ENCODE results near the gene THEM4.
"Not testable (repeated sequence)": the region's sequence is repeated elsewhere in the genome, so short reads cannot be mapped to it uniquely, and the experiment has no call there.

Gene THEM4

DNA sequence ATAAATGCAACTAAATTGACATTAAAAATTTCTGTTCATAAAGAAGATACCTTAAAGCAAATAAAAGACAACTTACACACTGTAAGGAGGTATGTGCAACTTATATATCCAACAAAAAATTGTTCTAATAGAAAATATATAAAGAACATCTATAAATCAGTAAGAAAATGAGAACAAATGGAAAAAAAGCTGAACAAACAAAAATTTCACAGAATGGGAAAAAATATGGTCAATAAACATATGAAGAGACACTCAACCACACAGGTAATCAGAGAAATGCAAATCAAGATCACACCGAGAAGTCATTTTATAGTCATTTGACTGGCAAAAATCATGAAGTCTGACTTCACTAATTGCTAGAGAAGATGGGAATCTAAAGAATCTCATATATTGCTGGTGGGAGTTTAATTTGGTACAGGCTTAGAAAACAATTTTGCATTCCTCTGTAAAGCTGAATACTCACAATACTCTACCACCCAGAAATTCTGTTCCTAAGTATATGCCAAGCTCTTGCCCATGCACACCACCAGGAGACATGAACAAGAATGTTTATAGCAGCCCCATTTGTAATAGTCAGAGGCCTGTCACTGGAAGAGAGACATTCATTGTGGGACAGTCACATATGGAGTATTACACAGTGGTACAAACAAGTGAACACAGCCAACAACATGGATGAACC is 33.8 kb downstream of the THEM4 start:
- DNase-seq (ENCODE audit: extremely low spot score) = no peak
- TF ChIP-seq, protein P1, sequence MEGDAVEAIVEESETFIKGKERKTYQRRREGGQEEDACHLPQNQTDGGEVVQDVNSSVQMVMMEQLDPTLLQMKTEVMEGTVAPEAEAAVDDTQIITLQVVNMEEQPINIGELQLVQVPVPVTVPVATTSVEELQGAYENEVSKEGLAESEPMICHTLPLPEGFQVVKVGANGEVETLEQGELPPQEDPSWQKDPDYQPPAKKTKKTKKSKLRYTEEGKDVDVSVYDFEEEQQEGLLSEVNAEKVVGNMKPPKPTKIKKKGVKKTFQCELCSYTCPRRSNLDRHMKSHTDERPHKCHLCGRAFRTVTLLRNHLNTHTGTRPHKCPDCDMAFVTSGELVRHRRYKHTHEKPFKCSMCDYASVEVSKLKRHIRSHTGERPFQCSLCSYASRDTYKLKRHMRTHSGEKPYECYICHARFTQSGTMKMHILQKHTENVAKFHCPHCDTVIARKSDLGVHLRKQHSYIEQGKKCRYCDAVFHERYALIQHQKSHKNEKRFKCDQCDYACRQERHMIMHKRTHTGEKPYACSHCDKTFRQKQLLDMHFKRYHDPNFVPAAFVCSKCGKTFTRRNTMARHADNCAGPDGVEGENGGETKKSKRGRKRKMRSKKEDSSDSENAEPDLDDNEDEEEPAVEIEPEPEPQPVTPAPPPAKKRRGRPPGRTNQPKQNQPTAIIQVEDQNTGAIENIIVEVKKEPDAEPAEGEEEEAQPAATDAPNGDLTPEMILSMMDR (IDR thresholded peaks at IDR 0.05; ENCODE audit: control extremely low read depth, extremely low read depth, low read depth, missing control alignments) = no peak
- POLR2A ChIA-PET = no interaction called here
- CTCF ChIA-PET = interaction anchor here (1.1 to 1.2 kb wide), 3 partner anchors 11 to 18 kb away, joined by 3 to 4 read pairs (median 4); no protein-coding TSS in a partner anchor

DNA sequence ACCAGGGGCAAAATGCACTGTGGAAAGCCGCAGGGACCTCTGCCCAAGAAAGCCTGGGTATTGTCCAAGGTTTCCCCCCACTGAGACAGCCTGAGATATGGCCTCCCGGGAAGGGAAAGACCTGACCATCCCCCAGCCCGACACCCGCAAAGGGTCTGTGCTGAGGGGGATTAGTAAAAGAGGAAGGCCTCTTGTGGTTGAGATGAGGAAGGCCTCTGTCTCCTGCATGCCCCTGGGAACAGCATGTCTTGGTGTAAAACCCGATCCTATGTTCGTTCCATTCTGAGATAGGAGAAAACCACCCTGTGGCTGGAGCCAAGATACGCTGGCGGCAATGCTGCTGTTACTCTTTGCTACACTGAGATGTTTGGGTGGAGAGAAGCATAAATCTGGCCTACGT is 36.5 kb downstream of the THEM4 start:
- POLR2A ChIA-PET; CTCF ChIA-PET; DNase-seq (ENCODE audit: extremely low spot score): not testable (repeated sequence)

DNA sequence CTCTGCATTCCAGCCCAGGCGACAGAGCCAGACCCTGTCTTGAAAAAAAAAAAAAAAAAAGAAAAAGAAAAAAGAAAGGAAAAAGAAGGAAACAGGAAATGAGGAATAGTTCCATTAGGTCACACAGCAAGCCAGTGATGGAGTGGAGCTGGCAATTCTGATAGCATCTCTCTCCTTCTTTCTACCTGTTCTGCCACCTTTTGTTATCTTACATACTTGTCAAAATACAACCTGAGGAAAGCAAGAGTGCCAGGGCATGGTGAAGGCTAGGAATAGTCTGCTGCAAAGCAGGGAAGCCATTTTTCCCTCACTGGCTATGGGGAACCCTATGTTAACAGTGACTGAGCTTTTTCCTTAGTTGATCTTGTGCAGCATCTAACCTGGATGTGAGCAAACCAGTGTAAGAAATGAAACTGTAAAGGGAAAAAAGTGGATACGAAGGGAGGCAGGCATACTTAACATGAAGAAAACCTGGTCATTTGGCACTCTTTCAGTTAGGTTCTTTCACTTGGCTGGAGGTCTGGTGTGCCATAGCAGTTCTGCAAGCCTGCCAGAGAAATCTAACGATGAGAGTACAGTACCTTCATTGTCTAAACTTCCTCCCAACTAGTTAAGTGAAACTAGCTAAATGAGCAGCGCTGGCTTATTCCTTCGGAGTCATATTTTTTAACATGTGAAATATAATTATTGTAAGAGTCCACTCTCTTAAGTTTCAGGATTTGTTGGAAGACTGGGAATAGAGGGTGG is 37.9 kb downstream of the THEM4 start:
- POLR2A ChIA-PET = interaction anchor here (0.7 kb wide), 1 partner anchor 30 kb away, joined by 9 read pairs; no protein-coding TSS in a partner anchor
- no peak for DNase-seq (ENCODE audit: extremely low spot score)
- TF ChIP-seq, protein P1 (IDR thresholded peaks at IDR 0.05; ENCODE audit: control extremely low read depth, extremely low read depth, low read depth, missing control alignments) = no peak
- CTCF ChIA-PET = interaction anchor here (1.1 to 1.6 kb wide), 2 partner anchors 10 to 13 kb away, joined by 3 to 5 read pairs; no protein-coding TSS in a partner anchor

DNA sequence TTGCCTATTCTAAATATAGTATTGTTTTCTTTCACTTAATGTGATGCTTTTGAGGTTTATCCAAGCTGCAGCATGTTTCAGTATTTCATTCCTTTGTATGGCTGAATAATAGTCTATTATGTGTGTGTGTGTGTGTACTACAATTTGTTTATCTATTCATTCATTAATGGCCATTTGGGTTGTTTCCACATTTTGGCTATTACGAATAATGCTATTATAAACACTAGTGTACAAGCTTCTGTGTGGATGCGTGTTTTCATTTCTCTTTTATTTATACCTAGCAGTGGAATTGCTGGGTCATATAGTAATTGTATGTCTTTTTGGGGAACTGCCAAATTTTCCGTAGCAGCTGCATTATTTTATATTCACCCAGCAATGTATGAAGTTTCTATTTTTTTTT is 40.8 kb downstream of the THEM4 start:
- ChIA-PET CTCF (no interaction called here), POLR2A (no interaction called here)
- no peak for DNase-seq (ENCODE audit: extremely low spot score)

DNA sequence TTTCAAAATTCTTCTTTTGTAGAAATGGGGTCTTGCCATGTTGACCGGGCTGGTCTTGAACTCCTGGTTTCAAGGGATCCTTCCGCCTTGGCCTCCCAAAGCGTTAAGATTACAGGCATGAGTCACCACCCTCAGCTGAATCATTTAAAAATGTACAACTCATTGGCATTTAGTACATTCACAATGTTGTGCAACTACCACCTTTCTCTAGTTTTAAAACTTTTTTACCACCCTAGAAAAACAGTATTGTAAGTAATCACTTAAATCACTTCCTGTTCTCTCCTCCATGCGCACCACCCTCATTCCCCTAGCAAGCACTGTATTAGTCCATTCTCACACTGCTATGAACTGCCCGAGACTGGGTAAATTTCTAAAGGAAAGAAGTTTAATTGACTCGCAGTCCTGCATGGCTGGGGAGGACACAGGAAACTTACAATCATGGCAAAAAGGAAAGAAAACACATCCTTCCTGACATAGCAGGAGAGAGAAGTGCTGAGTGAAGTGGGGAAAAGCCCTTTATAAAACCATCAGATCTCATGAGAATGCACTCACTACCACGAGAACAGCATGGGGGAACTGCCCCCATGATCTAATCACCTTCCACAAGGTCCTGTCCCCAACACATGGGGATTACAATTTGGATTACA is 41.4 kb downstream of the THEM4 start:
- ChIA-PET POLR2A (no interaction called here), CTCF (no interaction called here)
- no peak for DNase-seq (ENCODE audit: extremely low spot score)
- TF ChIP-seq, protein P1 (IDR thresholded peaks at IDR 0.05; ENCODE audit: control extremely low read depth, extremely low read depth, low read depth, missing control alignments) = no peak

More for the DNA sequence above, 40.8 kb downstream of the THEM4 start:
- TF ChIP-seq, protein P1 (IDR thresholded peaks at IDR 0.05; ENCODE audit: control extremely low read depth, extremely low read depth, low read depth, missing control alignments) = no peak

DNA sequence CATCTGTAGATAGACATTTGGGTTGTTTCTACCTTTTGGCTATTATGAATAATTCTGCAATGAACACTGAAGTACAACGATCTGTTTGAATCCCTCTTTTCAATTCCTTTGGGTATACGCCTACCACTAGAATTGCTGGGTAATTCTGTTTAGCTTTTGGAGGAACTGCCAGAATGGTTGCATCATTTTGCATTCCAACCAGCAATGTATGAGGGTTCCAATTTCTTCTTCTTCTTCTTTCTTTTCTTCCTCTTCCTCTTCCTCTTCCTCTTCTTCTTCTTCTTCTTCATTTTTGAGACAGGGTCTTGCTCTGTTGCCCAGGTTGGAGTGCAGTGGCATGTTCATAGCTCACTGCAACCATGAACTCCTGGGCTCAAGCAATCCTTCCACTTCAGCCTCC is 42.0 kb downstream of the THEM4 start:
- TF ChIP-seq, protein P1 (IDR thresholded peaks at IDR 0.05; ENCODE audit: control extremely low read depth, extremely low read depth, low read depth, missing control alignments) = no peak
- DNase-seq (ENCODE audit: extremely low spot score) = no peak
- ChIA-PET CTCF (interaction anchor here (1.2 kb wide), 1 partner anchor 15 kb away, joined by 3 read pairs; no protein-coding TSS in a partner anchor), POLR2A (no interaction called here)

Data from GM10248 (cell line).